22Rv1 (cell line): ENCODE measurements around the gene NDFIP1.

Source experiments
- ZFX ChIP-seq: fragments of 450-650 bp; IDR thresholded peaks from 2 replicates; pipeline ENCODE4 v1.6.1; 2017; ENCODE audit warnings: antibody characterized with exemption, borderline replicate concordance
- TF ChIP-seq, protein P1 (sequence below): fragments of 450-650 bp; IDR thresholded peaks from 2 replicates; pipeline ENCODE4 v1.5.1; 2017; ENCODE audit warnings: mild to moderate bottlenecking

DNA sequence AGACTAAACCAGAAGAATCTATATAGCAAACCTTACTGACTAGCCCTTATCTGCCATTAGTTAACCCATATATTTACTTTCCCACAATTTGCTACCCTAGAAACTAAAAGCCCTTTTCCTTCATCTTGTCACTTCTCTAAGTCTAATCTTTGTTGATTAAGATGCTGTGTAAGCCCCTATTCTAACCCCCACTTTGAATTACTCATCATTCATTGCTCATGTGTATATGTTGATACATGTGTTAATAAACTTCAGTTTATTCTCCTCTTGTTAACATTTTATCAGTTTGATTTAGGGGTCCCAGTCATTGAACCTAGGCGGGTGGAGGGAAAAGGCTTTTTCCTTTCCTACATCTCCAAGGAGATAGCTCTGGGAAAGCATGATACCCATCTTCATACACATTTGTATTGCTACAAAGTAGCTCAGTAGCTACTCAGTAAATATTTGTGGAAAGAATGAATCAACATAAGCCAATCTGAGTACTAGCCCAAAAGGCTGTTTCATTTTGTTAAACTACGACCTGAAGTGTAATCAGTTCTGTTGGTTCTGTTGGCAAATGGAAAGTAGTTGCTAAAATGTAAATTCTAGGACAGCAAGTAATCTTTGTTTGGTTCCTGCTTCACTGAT, 35.1 kb upstream of the NDFIP1 start:
- TF ChIP-seq, protein P1, sequence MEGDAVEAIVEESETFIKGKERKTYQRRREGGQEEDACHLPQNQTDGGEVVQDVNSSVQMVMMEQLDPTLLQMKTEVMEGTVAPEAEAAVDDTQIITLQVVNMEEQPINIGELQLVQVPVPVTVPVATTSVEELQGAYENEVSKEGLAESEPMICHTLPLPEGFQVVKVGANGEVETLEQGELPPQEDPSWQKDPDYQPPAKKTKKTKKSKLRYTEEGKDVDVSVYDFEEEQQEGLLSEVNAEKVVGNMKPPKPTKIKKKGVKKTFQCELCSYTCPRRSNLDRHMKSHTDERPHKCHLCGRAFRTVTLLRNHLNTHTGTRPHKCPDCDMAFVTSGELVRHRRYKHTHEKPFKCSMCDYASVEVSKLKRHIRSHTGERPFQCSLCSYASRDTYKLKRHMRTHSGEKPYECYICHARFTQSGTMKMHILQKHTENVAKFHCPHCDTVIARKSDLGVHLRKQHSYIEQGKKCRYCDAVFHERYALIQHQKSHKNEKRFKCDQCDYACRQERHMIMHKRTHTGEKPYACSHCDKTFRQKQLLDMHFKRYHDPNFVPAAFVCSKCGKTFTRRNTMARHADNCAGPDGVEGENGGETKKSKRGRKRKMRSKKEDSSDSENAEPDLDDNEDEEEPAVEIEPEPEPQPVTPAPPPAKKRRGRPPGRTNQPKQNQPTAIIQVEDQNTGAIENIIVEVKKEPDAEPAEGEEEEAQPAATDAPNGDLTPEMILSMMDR: no peak
- TF ChIP-seq ZFX: no peak
